Stimulated activated CD8-positive, alpha-beta memory T cell treated with anti-CD3 and anti-CD28 coated beads, Interleukin-2, amount 100 ng/mL, for 1 hour (primary cell): ENCODE measurements around the gene SYT14.
"Not testable (repeated sequence)": the region's sequence is repeated elsewhere in the genome, so short reads cannot be mapped to it uniquely, and the experiment has no call there.

Experiments
- DNase-seq, 2 donors: peaks; one replicate each; pipeline ENCODE4 v3.0.0-alpha.2; 2020; ENCODE audit warnings: low read depth in 2 of 2

SYT14 gene

DNA sequence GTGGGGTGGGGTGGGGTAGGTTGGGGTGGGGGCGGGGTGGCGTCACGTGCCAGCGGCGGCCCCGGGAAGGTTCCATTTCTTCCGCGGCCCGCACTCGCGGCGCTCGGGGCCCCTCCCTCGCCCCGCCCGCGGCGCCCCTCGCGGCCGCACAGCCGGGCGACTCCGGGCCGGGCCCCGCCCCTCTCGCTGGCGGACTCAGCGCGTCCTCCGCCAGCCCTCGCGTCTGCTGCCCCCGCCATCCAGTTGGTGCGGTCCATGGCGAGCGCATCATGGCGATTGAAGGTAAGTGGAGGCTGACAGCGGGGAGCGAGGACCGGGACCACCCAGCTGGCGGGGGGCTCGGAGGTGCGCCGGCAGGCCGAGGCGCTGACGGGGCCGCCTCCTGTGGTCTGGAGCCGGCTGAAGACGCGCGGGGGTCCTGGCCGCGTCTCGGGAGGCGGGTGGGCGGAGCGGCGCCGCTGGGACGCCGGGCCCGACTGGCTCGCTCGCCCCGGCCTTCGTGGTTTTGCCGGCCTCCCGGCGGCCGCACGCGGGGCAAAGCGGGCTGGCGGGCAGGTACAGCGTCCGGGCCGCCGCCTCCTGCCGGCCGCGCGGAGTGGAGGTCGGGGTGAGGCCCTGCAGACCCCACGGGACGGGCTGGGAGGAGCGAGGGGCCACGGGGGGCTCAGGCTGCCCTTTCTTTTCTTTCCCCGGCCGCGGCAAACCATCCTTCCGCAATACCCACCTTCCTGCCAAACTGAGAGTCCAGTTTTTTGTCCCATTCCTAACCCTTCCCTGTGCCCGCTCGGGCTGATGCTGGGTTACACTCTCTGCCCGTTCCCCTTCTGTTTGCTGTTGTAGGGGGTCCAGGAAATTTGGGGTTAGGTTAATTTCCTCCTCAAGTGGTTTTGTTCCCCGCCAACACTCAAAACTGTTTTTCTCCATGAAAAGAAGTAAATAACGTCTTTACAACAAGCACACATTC, at the start of gene SYT14:
Gene SYT14, plus strand, starts transcription at position 222 of the 964 bp plus-strand sequence. Its CDS starts 48 bp downstream, at position 270.
- DNase-seq, result no peak

DNA sequence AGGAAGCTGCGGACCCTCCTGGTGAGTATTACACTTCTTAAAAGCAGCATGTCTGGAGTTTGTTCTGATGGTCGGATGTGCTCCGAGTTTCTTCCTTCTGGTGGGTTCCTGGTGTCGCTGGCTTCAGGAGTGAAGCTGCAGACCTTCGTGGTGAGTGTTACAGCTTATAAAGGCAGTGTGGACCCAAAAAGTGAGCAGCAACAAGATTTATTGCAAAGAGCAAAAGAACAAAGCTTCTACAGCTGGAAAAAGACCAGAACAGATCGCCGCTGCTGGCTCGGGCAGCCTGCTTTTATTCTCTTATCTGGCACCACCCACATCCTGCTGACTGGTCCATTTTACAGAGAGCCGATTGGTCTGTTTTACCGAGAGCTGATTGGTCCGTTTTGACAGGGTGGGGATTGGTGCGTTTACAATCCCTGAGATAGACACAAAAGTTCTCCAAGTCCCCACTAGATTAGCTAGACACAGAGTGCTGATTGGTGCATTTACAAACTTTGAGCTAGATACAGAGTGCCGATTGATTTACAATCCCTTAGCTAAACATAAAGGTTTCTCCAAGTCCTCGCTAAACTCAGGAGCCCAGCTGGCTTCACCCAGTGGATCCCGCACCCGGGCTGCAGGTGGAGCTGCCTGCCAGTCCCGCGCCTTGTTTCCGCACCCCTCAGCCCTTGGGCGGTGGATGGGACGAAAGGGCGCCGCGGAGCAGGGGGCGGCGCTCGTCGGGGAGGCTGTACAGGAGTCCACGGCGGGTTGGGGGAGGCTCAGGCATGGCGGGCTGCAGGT, 49.5 kb upstream of the SYT14 start:
- not testable (repeated sequence) for DNase-seq

DNA sequence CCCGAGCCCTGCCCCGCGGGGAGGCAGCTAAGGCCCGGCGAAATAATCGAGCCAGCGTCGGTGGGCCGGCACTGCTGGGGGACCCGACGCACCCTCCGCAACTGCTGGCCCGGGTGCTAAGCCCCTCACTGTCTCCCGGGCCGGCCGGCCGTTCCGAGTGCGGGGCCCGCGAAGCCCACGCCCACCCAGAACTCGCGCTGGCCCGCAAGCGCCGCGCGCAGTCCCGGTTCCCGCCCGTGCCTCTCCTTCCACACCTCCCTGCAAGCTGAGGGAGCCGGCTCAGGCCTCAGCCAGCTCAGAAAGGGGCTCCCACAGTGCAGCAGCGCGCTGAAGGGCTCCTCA, 49.0 kb upstream of the SYT14 start:
- no peak for DNase-seq

DNA sequence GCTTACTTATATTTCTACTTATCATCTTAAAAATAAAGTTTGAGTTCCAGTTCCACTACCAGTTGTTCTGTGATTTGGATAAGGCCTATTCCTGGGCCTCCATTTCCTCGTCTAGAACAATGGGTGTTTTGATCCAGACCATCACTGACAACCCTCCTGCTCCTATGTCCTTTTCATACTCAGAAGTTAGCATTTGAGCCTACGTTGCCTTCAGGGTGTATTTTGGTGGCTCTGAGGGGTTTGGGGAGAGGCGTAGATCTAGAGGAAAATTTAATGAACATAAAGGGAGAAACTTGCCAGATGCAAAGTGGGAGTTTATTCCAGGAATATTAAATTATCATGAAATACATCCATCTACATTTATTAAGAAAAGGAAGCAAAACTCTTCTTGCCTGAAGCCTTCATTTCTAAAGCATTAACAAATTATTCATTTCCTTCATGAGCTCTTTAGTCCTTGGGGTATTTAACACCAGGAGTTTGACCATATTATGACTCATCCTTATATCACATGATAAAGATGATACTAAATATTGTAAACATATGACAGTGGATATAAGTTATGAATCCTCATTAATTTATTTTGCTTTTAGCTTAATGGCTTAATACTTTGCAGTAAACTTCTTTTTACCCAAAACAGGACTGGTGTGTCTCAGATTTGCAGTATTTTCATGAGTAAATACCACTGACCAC, 47.2 kb upstream of the SYT14 start:
- no peak for DNase-seq

DNA sequence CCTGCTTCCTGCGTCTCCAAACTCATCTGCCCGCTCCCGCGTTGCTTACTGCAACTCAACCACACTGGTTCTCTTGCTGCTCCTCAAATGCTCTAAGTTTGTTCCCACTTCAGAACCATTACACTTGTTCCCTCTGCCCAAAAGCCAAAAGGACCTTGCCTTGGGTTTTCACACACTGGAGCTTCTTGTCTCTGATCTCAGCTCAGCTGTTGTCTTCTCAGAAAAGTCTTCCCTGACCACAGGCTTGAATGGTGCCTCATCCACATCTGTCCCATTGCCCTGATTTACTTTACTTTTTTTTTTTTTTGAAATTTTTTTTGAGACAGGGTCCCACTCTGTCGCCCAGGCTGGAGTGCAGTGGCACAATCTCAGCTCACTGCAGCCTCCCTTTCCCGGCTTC, 44.3 kb upstream of the SYT14 start:
- DNase-seq, result no peak

DNA sequence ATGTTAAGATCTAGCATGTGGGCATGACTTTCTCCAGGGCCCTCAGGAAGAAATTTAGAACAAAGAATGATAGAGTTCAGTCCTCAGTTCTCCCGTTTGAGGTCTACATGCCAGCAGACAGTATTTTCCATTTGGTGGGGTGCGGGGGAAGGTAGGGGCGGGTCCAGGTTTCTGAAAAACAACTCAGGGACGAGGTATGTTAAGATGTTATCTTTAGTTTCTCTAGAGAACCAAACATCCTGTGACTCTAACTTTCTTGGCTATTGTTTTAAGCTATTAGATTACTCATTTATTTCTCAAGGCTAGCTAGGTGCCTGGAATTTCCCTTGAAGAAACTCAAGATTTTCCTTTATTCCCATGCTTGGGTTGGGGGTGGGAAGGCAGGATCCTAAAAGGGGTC, 42.3 kb upstream of the SYT14 start:
- no peak for DNase-seq

DNA sequence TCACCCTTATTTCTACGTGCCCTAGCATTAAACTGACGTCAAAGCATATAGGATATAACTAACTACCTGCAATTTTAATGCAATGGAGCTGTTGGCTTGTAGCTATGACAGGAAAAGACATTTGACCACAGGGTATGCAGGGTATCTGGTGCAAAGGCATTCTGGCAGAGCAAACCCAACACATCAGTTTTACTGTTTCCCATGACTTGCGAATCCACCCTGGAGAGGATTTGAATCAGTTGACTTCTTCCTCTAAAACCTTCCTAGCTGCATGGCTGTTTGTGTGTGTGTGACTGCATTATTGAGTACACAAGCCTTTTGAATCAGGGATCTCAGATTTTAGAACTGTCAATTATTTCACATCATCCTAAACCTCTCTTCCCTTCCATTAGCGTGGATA, 41.7 kb upstream of the SYT14 start:
- DNase-seq, result no peak

DNA sequence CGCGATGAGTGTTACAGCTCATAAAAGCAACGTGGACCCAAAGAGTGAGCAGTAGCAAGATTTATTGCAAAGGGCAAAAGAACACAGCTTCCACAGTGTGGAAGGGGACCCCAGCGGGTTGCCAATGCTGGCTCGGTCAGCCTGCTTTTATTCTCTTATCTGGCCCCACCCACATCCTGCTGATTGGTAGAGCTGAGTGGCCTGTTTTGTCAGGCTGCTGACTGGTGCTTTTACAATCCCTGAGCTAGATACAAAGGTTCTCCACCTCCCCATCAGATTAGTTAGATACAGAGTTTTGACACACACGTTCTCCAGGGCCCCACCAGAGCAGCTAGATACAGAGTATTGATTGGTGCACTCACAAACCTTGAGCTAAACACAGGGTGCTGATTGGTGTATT, 39.7 kb upstream of the SYT14 start:
- DNase-seq, result not testable (repeated sequence)

DNA sequence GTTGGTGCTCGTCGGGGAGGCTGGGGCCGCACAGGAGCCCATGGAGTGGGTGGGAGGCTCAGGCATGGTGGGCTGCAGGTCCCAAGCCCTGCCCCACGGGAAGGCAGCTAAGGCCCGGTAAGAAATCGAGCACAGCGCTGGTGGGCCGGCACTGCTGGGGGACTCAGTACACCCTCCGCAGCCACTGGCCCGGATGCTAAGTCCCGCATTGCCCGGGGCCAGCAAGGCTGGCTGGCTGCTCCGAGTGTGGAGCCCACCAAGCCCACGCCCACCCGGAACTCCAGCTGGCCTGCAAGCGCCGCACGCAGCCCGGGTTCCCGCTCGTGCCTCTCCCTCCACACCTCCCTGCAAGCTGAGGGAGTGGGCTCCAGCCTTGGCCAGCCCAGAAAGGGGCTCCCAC, 39.2 kb upstream of the SYT14 start:
- not testable (repeated sequence) for DNase-seq

DNA sequence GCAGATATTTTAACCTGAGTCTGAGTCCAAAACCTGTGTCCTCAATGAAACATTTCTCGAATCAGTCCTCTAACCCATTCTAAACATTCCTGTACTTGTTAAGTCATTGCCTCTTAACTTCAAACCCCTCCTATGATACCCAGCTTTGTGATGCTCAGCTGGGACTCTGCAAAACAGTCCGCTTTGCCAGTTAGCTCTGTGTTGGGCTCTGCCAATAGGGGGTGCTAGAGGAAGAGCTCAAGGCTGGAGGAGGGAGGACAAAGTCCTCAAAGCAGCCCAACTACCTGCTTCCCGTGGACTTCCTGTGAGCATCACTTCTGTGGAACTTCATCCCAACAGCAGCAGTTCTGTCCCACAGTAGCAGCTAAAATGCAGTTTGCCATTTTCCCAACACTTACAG, 38.1 kb upstream of the SYT14 start:
- DNase-seq, result no peak

DNA sequence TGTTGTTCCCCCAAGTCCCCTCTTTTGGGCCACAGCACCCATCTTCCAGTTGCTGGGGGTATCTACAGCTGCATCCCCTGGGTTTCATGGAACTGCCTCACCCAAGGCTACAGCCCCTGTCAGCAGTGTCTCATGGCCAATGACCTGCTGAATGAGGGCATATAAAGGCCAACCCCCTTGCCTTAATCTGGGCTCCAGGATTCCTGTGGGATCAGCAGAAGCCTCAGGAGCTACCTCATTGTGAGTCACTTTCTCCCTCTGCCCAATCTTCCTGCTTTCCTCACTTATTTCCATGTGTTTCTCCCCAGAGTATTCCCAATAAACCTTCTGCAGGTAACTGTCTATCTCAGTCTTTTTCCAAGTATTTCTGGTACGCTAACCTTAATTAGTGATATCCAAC, 37.3 kb upstream of the SYT14 start:
- DNase-seq, result no peak

DNA sequence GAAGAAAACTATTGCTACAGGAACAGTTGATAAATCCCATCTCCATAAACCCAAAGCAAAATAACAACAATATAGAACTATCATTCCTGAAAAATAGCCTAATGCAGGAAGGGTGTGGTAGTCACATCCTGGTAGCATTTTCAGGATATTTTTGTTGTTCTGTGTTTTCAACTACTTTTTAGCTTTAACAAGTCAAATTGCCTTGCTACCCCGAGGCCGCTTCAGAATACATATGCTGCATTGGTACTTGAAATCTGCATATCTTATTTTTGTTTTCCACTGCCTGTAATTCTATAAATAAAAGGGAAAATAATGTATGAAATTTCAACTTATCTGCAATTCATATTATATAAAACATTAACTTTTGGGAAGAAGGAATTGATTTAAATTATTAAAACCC, 36.8 kb upstream of the SYT14 start:
- no peak for DNase-seq

DNA sequence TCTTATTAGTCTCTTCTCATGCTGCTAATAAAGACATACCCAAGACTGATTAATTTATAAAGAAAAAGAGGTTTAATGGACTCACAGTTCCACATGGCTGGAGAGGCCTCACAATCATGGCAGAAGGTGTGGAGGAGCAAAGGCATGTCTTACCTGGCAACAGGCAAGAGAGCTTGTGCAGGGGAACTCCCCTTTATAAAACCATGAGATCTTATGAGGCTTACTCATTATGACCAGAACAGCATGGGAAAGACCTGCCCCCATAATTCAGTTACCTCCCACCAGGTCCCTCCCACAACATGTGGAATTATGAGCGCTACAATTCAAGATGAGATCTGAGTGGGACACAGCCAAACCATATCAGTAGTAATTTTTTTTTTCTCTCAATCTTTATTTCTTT, 33.2 kb upstream of the SYT14 start:
- not testable (repeated sequence) for DNase-seq

DNA sequence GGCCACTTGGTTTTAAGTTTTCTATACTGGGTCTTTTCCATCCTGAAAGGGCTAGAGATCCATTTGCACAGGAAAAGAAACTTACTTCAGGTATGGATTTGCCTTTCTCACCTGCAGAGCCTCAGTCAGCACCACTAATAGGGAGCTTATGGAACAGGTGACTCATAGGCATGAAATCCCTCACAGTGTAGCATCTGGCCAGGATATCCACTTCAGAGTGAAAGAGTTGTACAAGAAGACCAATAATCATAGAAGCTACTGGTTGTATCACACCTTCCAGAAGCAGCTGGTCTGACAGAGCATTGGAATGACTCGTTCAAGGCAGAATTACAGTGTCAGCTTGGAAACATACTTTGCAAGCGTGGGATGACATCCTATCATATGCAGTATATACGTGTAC, 26.3 kb upstream of the SYT14 start:
- DNase-seq, result no peak

DNA sequence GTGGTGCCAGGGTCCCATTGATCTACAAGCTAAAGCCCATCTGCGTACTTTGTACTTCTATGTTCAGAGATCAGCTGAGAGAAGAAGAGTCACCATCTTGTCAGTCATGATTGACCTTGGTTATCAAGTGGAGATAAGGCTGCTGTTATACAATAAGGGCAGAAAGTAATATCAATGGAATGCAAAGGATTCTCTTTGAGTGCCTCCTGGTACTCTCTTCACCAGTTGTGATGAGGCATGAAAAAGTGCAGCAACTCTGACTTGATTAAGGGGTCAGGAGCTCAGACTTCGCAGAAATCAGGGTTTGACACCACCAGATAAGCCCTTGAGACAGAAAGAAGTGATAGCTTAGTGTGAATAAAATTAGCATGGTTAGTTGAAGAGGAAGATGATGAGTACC, 25.7 kb upstream of the SYT14 start:
- no peak for DNase-seq

DNA sequence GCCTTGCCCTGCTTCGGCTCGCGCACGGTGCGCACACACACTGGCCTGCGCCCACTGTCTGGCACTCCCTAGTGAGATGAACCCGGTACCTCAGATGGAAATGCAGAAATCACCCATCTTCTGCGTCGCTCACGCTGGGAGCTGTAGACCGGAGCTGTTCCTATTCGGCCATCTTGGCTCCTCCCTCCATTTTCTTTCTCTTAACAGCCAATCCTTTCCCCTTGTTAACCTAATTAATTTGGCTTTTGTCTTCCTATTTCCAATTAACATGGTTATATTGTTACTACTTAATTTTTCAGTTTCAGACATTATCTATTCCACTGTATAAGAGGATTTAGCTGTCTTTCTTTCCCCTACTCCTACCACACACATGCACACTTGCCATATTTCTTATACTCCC, 18.4 kb upstream of the SYT14 start:
- DNase-seq, result not testable (repeated sequence)

DNA sequence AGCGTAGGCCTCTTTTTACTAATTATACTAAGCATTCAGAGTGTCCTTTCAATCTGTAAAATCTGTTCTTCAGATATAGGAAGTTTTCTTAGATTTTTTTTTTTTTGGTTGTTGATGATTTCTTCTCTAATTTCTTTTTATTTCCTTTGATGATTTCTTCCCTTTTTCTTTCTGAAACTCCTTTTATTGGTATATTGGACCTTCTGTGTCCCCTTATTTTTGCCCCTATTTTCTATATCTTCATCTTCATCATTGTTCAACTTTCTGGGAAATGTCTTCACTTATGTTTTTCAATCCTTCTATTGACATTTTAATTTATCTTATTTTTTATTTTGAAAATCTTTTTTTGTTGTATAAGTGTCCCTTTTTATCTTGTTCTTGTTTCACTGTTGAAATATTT, 17.2 kb upstream of the SYT14 start:
- DNase-seq, result no peak

DNA sequence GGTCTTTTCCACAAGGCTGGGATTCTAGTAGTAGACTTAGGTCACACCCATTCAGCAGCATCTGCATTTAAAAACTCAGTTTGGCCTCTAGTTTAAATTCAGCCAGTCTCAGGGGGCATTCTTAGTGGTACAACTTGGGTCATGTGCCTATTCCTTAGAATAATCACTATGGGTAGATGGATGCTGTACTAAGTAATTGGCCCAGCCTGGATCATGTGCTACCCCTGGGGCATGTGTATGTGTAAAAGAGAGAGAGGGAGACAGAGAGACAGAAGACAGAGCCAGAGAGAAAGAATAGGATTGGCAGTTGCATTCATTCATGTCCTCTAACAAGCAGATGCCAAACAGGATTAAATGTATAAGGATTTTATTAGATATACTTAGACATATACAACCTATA, 13.6 kb upstream of the SYT14 start:
- DNase-seq, result no peak

DNA sequence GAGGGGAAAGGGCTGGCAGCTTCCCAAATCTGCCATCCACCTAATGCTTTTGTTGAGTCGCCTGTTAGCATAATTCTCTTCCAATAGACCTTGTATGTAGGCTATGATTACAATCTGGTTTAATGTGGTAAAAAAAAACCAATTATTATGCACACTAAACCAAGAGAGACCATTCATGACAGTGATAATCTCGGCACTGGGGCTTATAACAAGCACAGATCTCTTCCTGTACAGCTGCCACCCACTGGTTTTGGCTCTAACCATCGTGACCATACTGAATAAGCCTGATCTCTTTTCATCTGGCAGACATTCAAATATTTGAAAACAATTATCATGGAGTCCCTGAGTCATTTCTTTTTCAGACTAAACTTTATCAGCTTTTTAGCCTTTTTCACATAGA, 12.0 kb upstream of the SYT14 start:
- no peak for DNase-seq

DNA sequence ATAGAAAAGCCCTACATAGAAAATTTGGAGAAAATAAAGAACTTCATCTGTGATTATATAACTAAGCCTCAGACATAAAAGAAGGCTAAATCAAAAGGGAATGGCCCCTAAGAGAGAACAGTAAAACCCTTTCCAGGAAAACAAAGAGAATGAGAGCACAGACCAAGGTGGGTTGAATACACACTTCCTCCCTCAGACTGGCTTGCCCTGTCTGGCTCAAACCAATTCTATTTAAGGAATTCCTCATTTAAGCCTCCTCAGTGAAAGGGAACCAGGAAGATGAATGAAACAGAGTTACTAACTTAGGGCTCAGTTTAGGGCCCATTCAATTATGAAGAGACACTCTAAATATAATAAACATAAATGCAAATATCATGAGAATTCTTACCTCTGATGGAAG, 10.6 kb upstream of the SYT14 start:
- no peak for DNase-seq

DNA sequence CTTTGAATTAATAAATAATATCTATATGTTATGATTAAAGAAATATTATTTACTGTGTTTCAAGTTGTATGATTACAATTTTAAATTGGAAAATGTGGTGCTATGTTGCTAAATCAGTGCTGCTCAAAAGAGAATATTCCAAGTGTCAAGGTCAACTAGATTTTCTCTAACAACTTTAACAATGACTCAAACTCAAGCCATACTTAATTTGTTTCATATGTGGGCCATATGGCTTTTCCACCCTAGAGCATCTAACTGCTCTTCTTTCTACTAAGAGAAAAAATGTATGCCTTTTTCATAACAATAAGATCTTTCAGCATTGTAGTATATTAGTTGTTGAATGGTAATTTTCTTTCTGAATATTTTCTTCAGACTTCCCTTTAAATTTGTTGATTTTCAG, 8.3 kb upstream of the SYT14 start:
- DNase-seq, result no peak

DNA sequence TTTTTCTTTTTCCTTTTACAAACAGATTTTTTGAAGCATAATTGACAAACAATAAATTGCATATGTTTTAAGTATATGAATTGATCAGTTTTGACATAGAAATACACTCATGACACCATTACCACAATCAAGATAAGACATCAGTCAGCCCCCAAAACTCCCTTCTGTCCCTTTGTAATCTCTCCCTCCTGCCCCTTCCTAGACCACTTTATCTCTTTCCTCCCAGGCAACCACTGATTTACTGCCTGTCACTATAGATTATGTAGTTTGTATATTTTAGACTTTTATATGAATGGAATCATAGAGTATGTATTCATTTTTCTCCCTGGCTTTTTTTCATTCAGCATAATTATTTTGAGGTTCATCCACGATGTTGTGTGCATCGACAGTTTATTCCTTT, 6.9 kb upstream of the SYT14 start:
- DNase-seq, result no peak

DNA sequence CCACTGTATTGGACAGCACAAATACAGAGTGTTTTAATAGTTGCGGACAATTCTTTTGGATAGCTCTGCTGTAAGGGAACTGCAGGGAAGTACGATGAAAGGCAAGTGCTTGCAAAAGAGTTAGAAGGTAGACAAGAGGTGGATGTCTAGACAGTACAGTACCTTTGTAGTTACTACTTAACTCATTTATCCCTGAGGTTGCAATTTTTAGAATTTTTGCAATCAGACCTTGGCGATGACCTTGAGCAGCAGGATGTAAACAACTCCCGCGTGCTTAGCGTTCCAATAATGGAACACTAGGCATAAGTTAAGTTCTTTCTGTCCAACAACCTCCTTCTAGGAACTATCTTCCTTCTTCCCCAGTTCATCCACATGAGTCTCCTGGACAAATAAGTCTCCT, 1.9 kb upstream of the SYT14 start:
- DNase-seq, result no peak
